K562 (cell line): ENCODE data around the gene SMARCB1. TPM values are rescaled to one million over a fixed set of nuclear protein-coding genes. Genes with fewer than 3 reads are reported as not detected.

Experiments
- ATAC-seq: fragments of 200-7000 bp; cut with Tn5 transposase; 3 replicates; pipeline ENCODE4 v1.9.1; 2020; ENCODE audit warnings: moderate library complexity
- BruUV-seq: library from RNA; stranded (reverse); fragments of 400-500 nt; replicated peaks from 2 replicates; lab custom pipeline; 2021; lab: Mats Ljungman, UMichigan
- CTCF ChIA-PET: fragments of 300-600 bp; formaldehyde crosslinking; extraction: SDS; loops from one replicate; lab custom pipeline; 2021; ENCODE audit warnings: low intra/inter-chr PET ratio; lab: Yijun Ruan, JAX
- POLR2A ChIA-PET: fragments of 300-600, 350-650 bp; sonication (Branson Sonifier 250); formaldehyde crosslinking; extraction: SDS; loops from one replicate; lab custom pipeline; 2021; ENCODE audit warnings: antibody characterized with exemption, inconsistent platforms; lab: Yijun Ruan, JAX
- DNase-seq, 4 experiments: peaks; one replicate each; pipeline versions ENCODE4 v3.0.0 to v3.0.0-alpha.2; 2011 to 2018; ENCODE audit warnings: low spot score in 3 of 4, mixed read lengths in 3 of 4; ENCODE audit errors: extremely low read depth in 1 of 4
- FAIRE-seq: peaks from 2 replicates; lab custom pipeline; 2011; peaks lifted over from hg19 to GRCh38; lab: Jason Lieb, UNC
- H2AFZ ChIP-seq: 2 replicates; pipeline ENCODE4 v1.6.0; 2011; ENCODE audit warnings: low read depth, low read length, control low read depth, inconsistent platforms
- H3K27ac ChIP-seq: fragments of 200-600 bp; 3 replicates; pipeline ENCODE4 v1.8.0; 2011; ENCODE audit warnings: low read depth, mild to moderate bottlenecking, control low read depth, inconsistent platforms, low read length, moderate library complexity, mixed read lengths; ENCODE audit errors: extremely low read depth
- H3K27me3 ChIP-seq, 2 experiments: fragments of 300-600 bp in 1 of 2; 2 replicates in 1 of 2; 3 replicates in 1 of 2; pipeline versions ENCODE4 v1.6.0 to v1.8.0; 2011; ENCODE audit warnings: inconsistent platforms in 2 of 2, low read length in 2 of 2, mild to moderate bottlenecking in 1 of 2, mixed read lengths in 1 of 2, moderate library complexity in 1 of 2; ENCODE audit not compliant: control insufficient read depth in 2 of 2, insufficient read depth in 2 of 2
- H3K36me3 ChIP-seq: fragments of 300-600 bp; 3 replicates; pipeline ENCODE4 v1.8.0; 2011; ENCODE audit warnings: mild to moderate bottlenecking, low read length, inconsistent platforms; ENCODE audit not compliant: control insufficient read depth, insufficient read depth
- H3K4me1 ChIP-seq, 2 experiments: fragments of 200-600 bp in 1 of 2; replicated peaks in 1 of 2; 2 replicates in 1 of 2; 3 replicates in 1 of 2; pipeline versions ENCODE4 v1.5.1 to v1.8.0; 2011; ENCODE audit warnings: inconsistent platforms in 2 of 2, low read length in 2 of 2, mild to moderate bottlenecking in 1 of 2, mixed read lengths in 1 of 2, moderate library complexity in 1 of 2; ENCODE audit not compliant: control insufficient read depth in 2 of 2, insufficient read depth in 2 of 2
- H3K4me2 ChIP-seq: 2 replicates; pipeline ENCODE4 v1.6.1; 2011; ENCODE audit warnings: low read length, control low read depth, inconsistent platforms, mixed read lengths; ENCODE audit not compliant: insufficient read depth
- H3K4me3 ChIP-seq: fragments of 200-600 bp; sonication (generic), shearing (Covaris generic); 2 replicates; pipeline ENCODE4 v1.5.1; 2016; ENCODE audit warnings: control low read depth, inconsistent platforms
- H3K79me2 ChIP-seq: fragments of 200-600 bp; 3 replicates; pipeline ENCODE4 v1.8.0; 2011; ENCODE audit warnings: low read length, inconsistent platforms; ENCODE audit not compliant: control insufficient read depth, insufficient read depth
- H3K9ac ChIP-seq, 2 experiments: 2 replicates each; pipeline versions ENCODE4 v1.6.0 to v1.6.1; 2011; ENCODE audit warnings: low read depth in 2 of 2, low read length in 2 of 2, control low read depth in 1 of 2, inconsistent platforms in 1 of 2, mild to moderate bottlenecking in 1 of 2, mixed read lengths in 1 of 2; ENCODE audit not compliant: insufficient read depth in 1 of 2
- H3K9me1 ChIP-seq: one replicate; pipeline ENCODE4 v1.6.0; 2011; ENCODE audit warnings: inconsistent platforms, mild to moderate bottlenecking, low read length, moderate library complexity; ENCODE audit not compliant: control insufficient read depth, insufficient read depth
- H3K9me3 ChIP-seq: replicated peaks from 2 replicates; pipeline ENCODE4 v1.5.1; 2011; ENCODE audit warnings: low read depth, low read length, inconsistent platforms; ENCODE audit not compliant: control insufficient read depth, insufficient read depth
- H4K20me1 ChIP-seq: replicated peaks from 2 replicates; pipeline ENCODE4 v1.6.1; 2011; ENCODE audit warnings: low read length, inconsistent platforms, mixed read lengths; ENCODE audit not compliant: control insufficient read depth, insufficient read depth
- EHMT2 ChIP-seq: fragments of 450-650 bp; IDR thresholded peaks from 2 replicates; pipeline ENCODE4 v1.6.1; 2018; ENCODE audit warnings: antibody characterized with exemption
- MED1 ChIP-seq: sonication (generic); formaldehyde crosslinking; IDR thresholded peaks from 2 replicates; pipeline ENCODE4 v1.8.1; 2023; ENCODE audit warnings: missing genetic modification reagents, borderline replicate concordance
- PTRF ChIP-seq: fragments of 450-650 bp; IDR thresholded peaks from 2 replicates; pipeline ENCODE4 v1.6.1; 2016; ENCODE audit warnings: mild to moderate bottlenecking, missing genetic modification characterization, missing compliant biosample characterization
- RBM17 ChIP-seq: fragments of 200-400 bp; formaldehyde crosslinking; IDR thresholded peaks from 2 replicates; pipeline ENCODE4 v1.6.1; 2017; ENCODE audit warnings: low read depth, mild to moderate bottlenecking, low read length, borderline replicate concordance
- WGBS: fragments of 100-300 bp; shearing (Covaris generic); methylation state at CpG from one replicate; pipeline ENCODE4 v1.1.6; 2016; ENCODE audit warnings: low coverage, mixed read lengths; ENCODE audit not compliant: insufficient coverage; ENCODE audit errors: missing lambda C conversion rate; 5-methylcytosine and 5-hydroxymethylcytosine counted together
- in situ Hi-C: fragments of 300-500 bp; cut with MboI; formaldehyde crosslinking; loops from 4 replicates; pipeline ENCODE4 v1.15.0; 2018; ENCODE audit warnings: inconsistent platforms, mixed read lengths
- intact Hi-C: fragments of 100-400 bp; cut with micrococcal nuclease; formaldehyde crosslinking; loops from 2 replicates; pipeline ENCODE4 v1.14.2; 2022
- polyA plus RNA-seq, 8 experiments: library from polyadenylated mRNA; depleted of rRNA in 4 of 8; stranded (reverse) in 5 of 8; unstranded in 3 of 8; fragments of >200 nt; fragmentation: Nextera tagmentation in 2 of 8; fragmentation: Illumina TruSeq in 1 of 8; extraction: Ambion mirVana in 2 of 8; extraction: Trizol in 1 of 8; gene quantifications; 2 replicates each; pipeline versions ENCODE4 v1.2.1 to v1.2.3, GENCODE V29; 2011 to 2014; ENCODE audit warnings: inconsistent platforms in 1 of 8, missing spikeins in 1 of 8
- total RNA-seq, 7 experiments: library from RNA; depleted of rRNA in 6 of 7; stranded (reverse); fragments of >200 nt in 6 of 7; fragmentation: Illumina TruSeq in 2 of 7; extraction: Trizol in 2 of 7; gene quantifications; 2 replicates each; pipeline versions ENCODE4 v1.2.1 to v1.2.3, GENCODE V29; 2011 to 2021; ENCODE audit warnings: low replicate concordance in 1 of 7
- TF ChIP-seq, protein P1 (sequence below): IDR thresholded peaks from 3 replicates; pipeline ENCODE4 v1.6.1; 2011; ENCODE audit warnings: borderline replicate concordance, mild to moderate bottlenecking; ENCODE audit not compliant: insufficient read length, insufficient read depth
- TF ChIP-seq, protein P2 (sequence below): conservative IDR thresholded peaks from 2 replicates; pipeline ENCODE4 v1.6.1; 2011; ENCODE audit warnings: low read depth, mild to moderate bottlenecking, low read length; ENCODE audit not compliant: control insufficient read depth

The SMARCB1 gene
- total and polyA plus RNA-seq, 9 of the 15 experiments (the other 6 are each of a cell fraction or from before 2014, with no cell fraction given), result 1.2 to 113 (median 65.4) TPM

DNA sequence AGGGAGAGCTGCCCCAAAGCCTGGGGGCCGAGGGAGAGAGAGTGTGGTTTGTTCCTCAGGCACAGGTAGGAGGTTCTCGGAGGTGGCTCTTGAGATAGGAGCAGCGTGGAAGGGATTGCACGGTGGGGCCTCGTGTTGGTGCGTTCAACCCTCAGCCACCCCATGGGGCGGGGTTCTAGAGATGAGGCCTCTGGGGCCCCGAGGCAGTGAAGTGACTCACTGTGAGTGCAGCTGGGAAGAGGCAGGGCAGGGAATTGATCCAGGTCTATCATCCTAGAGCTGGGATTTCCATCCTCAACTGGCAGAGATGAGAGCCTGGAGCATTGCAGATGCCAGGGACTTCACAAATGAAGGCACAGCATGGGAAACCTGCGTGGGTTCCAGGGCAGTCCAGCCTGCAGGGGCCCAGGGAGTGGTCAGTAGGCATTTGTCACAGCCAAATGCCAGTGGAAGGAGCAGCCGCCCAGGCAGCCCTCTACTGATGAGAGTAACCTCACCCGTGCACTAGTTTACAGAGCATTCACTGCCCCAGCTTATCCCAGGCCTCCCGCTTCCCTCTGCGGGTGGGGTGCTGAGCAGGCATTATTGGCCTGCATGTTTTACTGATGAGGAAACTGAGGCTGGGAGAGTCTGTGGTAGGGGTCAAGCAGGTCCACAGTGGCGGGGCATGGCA is 5.1 kb upstream of the SMARCB1 start (continued):
- TF ChIP-seq RBM17, result no peak
- TF ChIP-seq, protein P1, sequence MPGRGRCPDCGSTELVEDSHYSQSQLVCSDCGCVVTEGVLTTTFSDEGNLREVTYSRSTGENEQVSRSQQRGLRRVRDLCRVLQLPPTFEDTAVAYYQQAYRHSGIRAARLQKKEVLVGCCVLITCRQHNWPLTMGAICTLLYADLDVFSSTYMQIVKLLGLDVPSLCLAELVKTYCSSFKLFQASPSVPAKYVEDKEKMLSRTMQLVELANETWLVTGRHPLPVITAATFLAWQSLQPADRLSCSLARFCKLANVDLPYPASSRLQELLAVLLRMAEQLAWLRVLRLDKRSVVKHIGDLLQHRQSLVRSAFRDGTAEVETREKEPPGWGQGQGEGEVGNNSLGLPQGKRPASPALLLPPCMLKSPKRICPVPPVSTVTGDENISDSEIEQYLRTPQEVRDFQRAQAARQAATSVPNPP, result no peak

DNA sequence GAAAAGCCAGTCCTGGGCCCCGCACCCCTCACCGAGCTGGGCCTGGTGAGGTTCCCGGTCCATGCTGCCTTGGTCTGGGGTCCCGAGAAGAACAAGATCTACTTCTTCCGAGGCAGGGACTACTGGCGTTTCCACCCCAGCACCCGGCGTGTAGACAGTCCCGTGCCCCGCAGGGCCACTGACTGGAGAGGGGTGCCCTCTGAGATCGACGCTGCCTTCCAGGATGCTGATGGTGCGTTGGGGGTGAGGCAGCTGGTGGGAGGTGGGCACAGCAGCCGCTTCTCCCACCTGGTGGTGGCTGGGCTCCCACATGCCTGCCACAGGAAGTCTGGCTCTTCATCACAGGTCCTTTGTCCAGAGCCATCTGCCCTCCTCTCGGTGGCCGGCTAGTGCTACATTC is 4.5 kb upstream of the SMARCB1 start:
- no peak overlapping the region for H3K4me3 ChIP-seq
- peaks cover 5 to 30% of the 10 kb centered on the region in 2 experiments; a peak in 3 of 5 replicates for H3K4me1 ChIP-seq
- no peak for TF ChIP-seq EHMT2
- TF ChIP-seq MED1 (CRISPR knock-in tag), result no peak
- no peak for TF ChIP-seq PTRF (tag)
- TF ChIP-seq, protein P2, sequence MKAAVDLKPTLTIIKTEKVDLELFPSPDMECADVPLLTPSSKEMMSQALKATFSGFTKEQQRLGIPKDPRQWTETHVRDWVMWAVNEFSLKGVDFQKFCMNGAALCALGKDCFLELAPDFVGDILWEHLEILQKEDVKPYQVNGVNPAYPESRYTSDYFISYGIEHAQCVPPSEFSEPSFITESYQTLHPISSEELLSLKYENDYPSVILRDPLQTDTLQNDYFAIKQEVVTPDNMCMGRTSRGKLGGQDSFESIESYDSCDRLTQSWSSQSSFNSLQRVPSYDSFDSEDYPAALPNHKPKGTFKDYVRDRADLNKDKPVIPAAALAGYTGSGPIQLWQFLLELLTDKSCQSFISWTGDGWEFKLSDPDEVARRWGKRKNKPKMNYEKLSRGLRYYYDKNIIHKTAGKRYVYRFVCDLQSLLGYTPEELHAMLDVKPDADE, result no peak
- H3K4me2 ChIP-seq, result no peak overlapping the region
- intact Hi-C loops (no loop called here), in situ Hi-C loops (no loop called here)
- WGBS, result 61% methylated on average over 11 of the region's 16 CpGs
- no peak overlapping the region; a peak in 1 of 4 replicates for H3K9ac ChIP-seq
- POLR2A ChIA-PET, result no interaction called here
- no peak for FAIRE-seq
- no peak overlapping the region for H2AFZ ChIP-seq
- peaks cover under 1% of the 10 kb centered on the region; the same call in 2 of the 3 replicates for H3K79me2 ChIP-seq
- H3K27me3 ChIP-seq, result no peaks in the 10 kb centered on the region
- no peaks in the 10 kb centered on the region for H3K36me3 ChIP-seq
- BruUV-seq, result no TSS peak
- no peak for DNase-seq
- no peaks in the 10 kb centered on the region for H3K9me1 ChIP-seq
- ATAC-seq, result no peak
- H3K27ac ChIP-seq, result no peak overlapping the region
- CTCF ChIA-PET, result no interaction called here
- H3K9me3 ChIP-seq, result no peaks in the 10 kb centered on the region
- no peaks in the 10 kb centered on the region; the same call in 1 of the 2 replicates for H4K20me1 ChIP-seq
